SK-N-SH treated with all-trans-retinoic acid at 6 μM for 48 hours (cell line): ENCODE measurements around the gene EHMT2.

ENCODE experiments used
- ATAC-seq: fragments of 200-7000 bp; cut with Tn5 transposase; 3 replicates; pipeline ENCODE4 v1.9.1; 2020; ENCODE audit warnings: mild to moderate bottlenecking, moderate library complexity
- ARNTL ChIP-seq: fragments of 450-650 bp; formaldehyde crosslinking; IDR thresholded peaks from 2 replicates; pipeline ENCODE4 v1.5.0; 2020; ENCODE audit warnings: low read depth, mild to moderate bottlenecking, moderate library complexity, borderline replicate concordance
- BACH2 ChIP-seq: fragments of 250-450 bp; sonication (Bioruptor Pico); IDR thresholded peaks from 2 replicates; pipeline ENCODE4 v1.9.0; 2021; ENCODE audit warnings: mild to moderate bottlenecking, borderline replicate concordance
- CSDC2 ChIP-seq: fragments of 250-450 bp; sonication (Bioruptor Pico); IDR thresholded peaks from 2 replicates; pipeline ENCODE4 v1.5.0; 2020; ENCODE audit warnings: mild to moderate bottlenecking, moderate library complexity
- ESRRG ChIP-seq: fragments of 250-450 bp; sonication (Bioruptor Pico); IDR thresholded peaks from 2 replicates; pipeline ENCODE4 v1.6.1; 2021; ENCODE audit warnings: mild to moderate bottlenecking
- GLIS3 ChIP-seq: fragments of 250-450 bp; sonication (Bioruptor Pico); IDR thresholded peaks from 2 replicates; pipeline ENCODE4 v1.5.0; 2020; ENCODE audit warnings: mild to moderate bottlenecking, moderate library complexity
- ISL1 ChIP-seq: fragments of 250-450 bp; sonication (Bioruptor Pico); IDR thresholded peaks from 2 replicates; pipeline ENCODE4 v2.1.2; 2022; ENCODE audit warnings: mild to moderate bottlenecking, moderate library complexity
- OSR1 ChIP-seq: fragments of 250-450 bp; sonication (Bioruptor Pico); IDR thresholded peaks from 2 replicates; pipeline ENCODE4 v1.8.0; 2022; ENCODE audit warnings: moderate library complexity, mild to moderate bottlenecking, inconsistent platforms
- PPARA ChIP-seq: fragments of 250-450 bp; sonication (Bioruptor Pico); IDR thresholded peaks from 2 replicates; pipeline ENCODE4 v1.5.0; 2020; ENCODE audit warnings: mild to moderate bottlenecking, borderline replicate concordance
- RARB ChIP-seq: fragments of 250-450 bp; sonication (Bioruptor Pico); IDR thresholded peaks from 2 replicates; pipeline ENCODE4 v1.8.0; 2021; ENCODE audit warnings: mild to moderate bottlenecking, moderate library complexity
- SNAI2 ChIP-seq: fragments of 250-450 bp; sonication (Bioruptor Pico); IDR thresholded peaks from 2 replicates; pipeline ENCODE4 v1.5.0; 2020; ENCODE audit warnings: mild to moderate bottlenecking, moderate library complexity
- TCF4 ChIP-seq: fragments of 250-450 bp; sonication (Bioruptor Pico); IDR thresholded peaks from 2 replicates; pipeline ENCODE4 v1.8.0; 2021; ENCODE audit warnings: mild to moderate bottlenecking, moderate library complexity, borderline replicate concordance
- TOX ChIP-seq: fragments of 250-450 bp; sonication (Bioruptor Pico); IDR thresholded peaks from 2 replicates; pipeline ENCODE4 v1.8.0; 2021; ENCODE audit warnings: mild to moderate bottlenecking, moderate library complexity, borderline replicate concordance
- TSHZ2 ChIP-seq: fragments of 250-450 bp; sonication (Bioruptor Pico); IDR thresholded peaks from 2 replicates; pipeline ENCODE4 v1.5.0; 2020; ENCODE audit warnings: mild to moderate bottlenecking, moderate library complexity
- ZC3H10 ChIP-seq: fragments of 250-450 bp; sonication (Bioruptor Pico); IDR thresholded peaks from 2 replicates; pipeline ENCODE4 v1.5.1; 2021; ENCODE audit warnings: mild to moderate bottlenecking, moderate library complexity
- ZFP3 ChIP-seq: fragments of 250-450 bp; sonication (Bioruptor Pico); IDR thresholded peaks from 2 replicates; pipeline ENCODE4 v1.5.0; 2020; ENCODE audit warnings: mild to moderate bottlenecking, moderate library complexity
- ZFP30 ChIP-seq: fragments of 450-650 bp; formaldehyde crosslinking; IDR thresholded peaks from 2 replicates; pipeline ENCODE4 v1.5.0; 2022; ENCODE audit warnings: mild to moderate bottlenecking, moderate library complexity
- ZNF565 ChIP-seq: fragments of 450-650 bp; formaldehyde crosslinking; conservative IDR thresholded peaks from 2 replicates; pipeline ENCODE4 v1.5.0; 2020; ENCODE audit warnings: low read depth, mild to moderate bottlenecking, moderate library complexity
- ZNF70 ChIP-seq: fragments of 450-650 bp; formaldehyde crosslinking; IDR thresholded peaks from 2 replicates; pipeline ENCODE4 v1.5.0; 2020; ENCODE audit warnings: mild to moderate bottlenecking, moderate library complexity
- TF ChIP-seq, protein P1 (sequence below): fragments of 250-450 bp; sonication (Bioruptor Pico); IDR thresholded peaks from 2 replicates; pipeline ENCODE4 v1.8.0; 2021; ENCODE audit warnings: low read depth, mild to moderate bottlenecking, moderate library complexity, borderline replicate concordance
- TF ChIP-seq, protein P2 (sequence below): fragments of 250-450 bp; sonication (Bioruptor Pico); IDR thresholded peaks from 2 replicates; pipeline ENCODE4 v1.5.1; 2020; ENCODE audit warnings: low read depth, mild to moderate bottlenecking, moderate library complexity

EHMT2 gene

GRCh38 chr6:31898383-31899011, 999 bp upstream of the EHMT2 start:
- ATAC-seq: peak; percentile 57
- no peak for TF ChIP-seq ZC3H10 (CRISPR knock-in tag)
- TF ChIP-seq ZFP30 (CRISPR knock-in tag): no peak
- no peak for TF ChIP-seq ZFP3 (CRISPR knock-in tag)
- TF ChIP-seq SNAI2 (CRISPR knock-in tag): no peak
- TF ChIP-seq ZNF70 (CRISPR knock-in tag): no peak
- TF ChIP-seq TOX (CRISPR knock-in tag): no peak
- TF ChIP-seq OSR1: no peak
- TF ChIP-seq, all 23 proteins: peak for 0

- TF ChIP-seq, protein P1, sequence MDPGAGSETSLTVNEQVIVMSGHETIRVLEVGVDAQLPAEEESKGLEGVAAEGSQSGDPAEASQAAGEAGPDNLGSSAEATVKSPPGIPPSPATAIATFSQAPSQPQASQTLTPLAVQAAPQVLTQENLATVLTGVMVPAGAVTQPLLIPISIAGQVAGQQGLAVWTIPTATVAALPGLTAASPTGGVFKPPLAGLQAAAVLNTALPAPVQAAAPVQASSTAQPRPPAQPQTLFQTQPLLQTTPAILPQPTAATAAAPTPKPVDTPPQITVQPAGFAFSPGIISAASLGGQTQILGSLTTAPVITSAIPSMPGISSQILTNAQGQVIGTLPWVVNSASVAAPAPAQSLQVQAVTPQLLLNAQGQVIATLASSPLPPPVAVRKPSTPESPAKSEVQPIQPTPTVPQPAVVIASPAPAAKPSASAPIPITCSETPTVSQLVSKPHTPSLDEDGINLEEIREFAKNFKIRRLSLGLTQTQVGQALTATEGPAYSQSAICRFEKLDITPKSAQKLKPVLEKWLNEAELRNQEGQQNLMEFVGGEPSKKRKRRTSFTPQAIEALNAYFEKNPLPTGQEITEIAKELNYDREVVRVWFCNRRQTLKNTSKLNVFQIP (CRISPR knock-in tag): no peak
- ATAC-seq: no peak
Measured at GRCh38 chr6:31896856-31897611, 464 bp downstream of the EHMT2 start.

- no peak for TF ChIP-seq SNAI2 (CRISPR knock-in tag)
- TF ChIP-seq ZNF70 (CRISPR knock-in tag): no peak
- TF ChIP-seq TOX (CRISPR knock-in tag): no peak
- TF ChIP-seq, protein P2, sequence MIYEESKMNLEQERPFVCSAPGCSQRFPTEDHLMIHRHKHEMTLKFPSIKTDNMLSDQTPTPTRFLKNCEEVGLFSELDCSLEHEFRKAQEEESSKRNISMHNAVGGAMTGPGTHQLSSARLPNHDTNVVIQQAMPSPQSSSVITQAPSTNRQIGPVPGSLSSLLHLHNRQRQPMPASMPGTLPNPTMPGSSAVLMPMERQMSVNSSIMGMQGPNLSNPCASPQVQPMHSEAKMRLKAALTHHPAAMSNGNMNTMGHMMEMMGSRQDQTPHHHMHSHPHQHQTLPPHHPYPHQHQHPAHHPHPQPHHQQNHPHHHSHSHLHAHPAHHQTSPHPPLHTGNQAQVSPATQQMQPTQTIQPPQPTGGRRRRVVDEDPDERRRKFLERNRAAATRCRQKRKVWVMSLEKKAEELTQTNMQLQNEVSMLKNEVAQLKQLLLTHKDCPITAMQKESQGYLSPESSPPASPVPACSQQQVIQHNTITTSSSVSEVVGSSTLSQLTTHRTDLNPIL (CRISPR knock-in tag): no peak
- TF ChIP-seq, protein P1 (CRISPR knock-in tag): no peak
- TF ChIP-seq BACH2 (CRISPR knock-in tag): no peak
- TF ChIP-seq GLIS3 (CRISPR knock-in tag): no peak
- TF ChIP-seq RARB: no peak
- no peak for ATAC-seq
Measured at GRCh38 chr6:31896493-31896855, 1.0 kb downstream of the EHMT2 start.

DNA sequence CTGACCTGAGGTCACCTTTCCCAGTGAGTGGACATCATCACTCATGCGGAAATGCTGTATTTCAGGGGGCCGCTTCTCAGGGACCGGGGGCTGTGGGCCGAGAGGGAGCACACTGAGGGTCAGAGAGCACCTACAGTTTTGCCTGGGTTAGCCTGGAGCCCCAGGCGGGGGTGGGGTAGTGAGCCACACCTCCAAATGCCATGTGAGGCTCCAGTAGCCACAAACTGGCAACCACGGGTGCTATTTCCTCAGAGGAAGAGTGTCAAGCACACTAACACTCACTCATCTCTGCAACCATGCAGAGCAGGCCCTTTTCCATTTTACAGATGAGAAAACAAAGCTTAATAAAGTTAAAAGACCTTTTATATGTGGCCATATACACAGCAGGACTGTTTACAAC, 4.7 kb downstream of the EHMT2 start:
- ATAC-seq: no peak
- TF ChIP-seq ZFP3 (CRISPR knock-in tag): no peak
- no peak for TF ChIP-seq TOX (CRISPR knock-in tag)
- no peak for TF ChIP-seq TCF4 (CRISPR knock-in tag)
- TF ChIP-seq ZNF565 (CRISPR knock-in tag): no peak
- TF ChIP-seq, protein P1 (CRISPR knock-in tag): no peak
- TF ChIP-seq ZNF70 (CRISPR knock-in tag): no peak

DNA sequence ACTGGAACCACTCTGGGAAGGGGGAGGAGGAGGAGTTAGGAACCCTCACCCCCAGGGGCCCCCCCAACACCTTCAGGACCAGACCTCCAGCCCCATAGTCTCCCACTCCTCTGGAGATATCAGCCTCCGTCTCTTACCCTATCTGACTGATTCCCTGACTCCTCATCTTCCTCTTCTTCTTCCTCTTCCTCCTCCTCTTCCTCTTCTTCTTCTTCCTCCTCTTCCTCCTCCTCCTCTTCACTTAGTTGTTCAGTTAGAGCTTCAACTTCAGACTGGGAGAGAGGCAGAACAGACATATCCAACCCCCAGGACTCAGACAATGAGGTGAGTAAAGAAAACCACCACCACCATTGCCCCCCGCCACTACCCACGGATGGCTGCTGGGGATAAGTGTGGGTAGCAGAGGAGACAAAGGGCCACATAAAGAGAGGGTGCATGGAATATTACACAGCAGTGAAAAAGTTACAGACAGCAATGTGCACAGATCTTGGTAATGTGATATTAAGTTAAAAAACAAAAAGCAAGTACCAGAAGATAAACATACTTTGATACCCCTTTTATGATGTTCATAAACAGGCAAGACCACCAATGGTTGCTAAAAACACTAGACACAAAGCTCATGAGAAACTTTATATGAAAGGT, 8.0 kb downstream of the EHMT2 start:
- TF ChIP-seq ISL1 (CRISPR knock-in tag) (no peak), CSDC2 (CRISPR knock-in tag) (no peak), RARB (no peak), TOX (CRISPR knock-in tag) (no peak), SNAI2 (CRISPR knock-in tag) (no peak), ZNF70 (CRISPR knock-in tag) (no peak), ARNTL (CRISPR knock-in tag) (no peak), ZFP30 (CRISPR knock-in tag) (no peak), PPARA (no peak), ZFP3 (CRISPR knock-in tag) (no peak), ZNF565 (CRISPR knock-in tag) (no peak), ESRRG (CRISPR knock-in tag) (no peak), TCF4 (CRISPR knock-in tag) (no peak), BACH2 (CRISPR knock-in tag) (no peak), TSHZ2 (CRISPR knock-in tag) (no peak)
- TF ChIP-seq, protein P1 (CRISPR knock-in tag): no peak
- no peak for ATAC-seq
